HG03175 (cell line): ENCODE results near the gene RAI2.

ENCODE experiments used
- ATAC-seq: cut with Tn5 transposase; IDR thresholded peaks from one replicate; pipeline ENCODE4 v1.9.1; 2021; ENCODE audit warnings: mild to moderate bottlenecking, moderate library complexity; ENCODE audit not compliant: unreplicated experiment

The RAI2 gene

GRCh38 chrX:17860811-17861488, at the start of gene RAI2:
Gene RAI2, minus strand, starts transcription at chrX:17861298. Its CDS starts 59,288 bp downstream, at chrX:17802010.
- ATAC-seq, result no peak

GRCh38 chrX:17888421-17888820, 27.3 kb upstream of the RAI2 start:
- ATAC-seq, result no peak

GRCh38 chrX:17882680-17883079, 21.6 kb upstream of the RAI2 start:
- no peak for ATAC-seq

GRCh38 chrX:17878028-17878670, 17.1 kb upstream of the RAI2 start:
- no peak for ATAC-seq

- no peak for ATAC-seq
These were observed 15.0 kb upstream of the RAI2 start for GRCh38 chrX:17876135-17876534.

- ATAC-seq, result no peak
These were observed 8.5 kb upstream of the RAI2 start for GRCh38 chrX:17869580-17869979.

- ATAC-seq, result no peak
These were observed 452 bp upstream of the RAI2 start for GRCh38 chrX:17861489-17862011.

GRCh38 chrX:17860179-17860780, 818 bp downstream of the RAI2 start:
- no peak for ATAC-seq

- no peak for ATAC-seq
These were observed 1.4 kb downstream of the RAI2 start for GRCh38 chrX:17859609-17860178.

- ATAC-seq, result no peak
These were observed 6.6 kb downstream of the RAI2 start for GRCh38 chrX:17854531-17854930.

- ATAC-seq, result no peak
These were observed 7.0 kb downstream of the RAI2 start for GRCh38 chrX:17854069-17854468.

- no peak for ATAC-seq
These were observed 9.2 kb downstream of the RAI2 start for GRCh38 chrX:17851874-17852273.

GRCh38 chrX:17848545-17849265, 12.4 kb downstream of the RAI2 start:
- no peak for ATAC-seq

GRCh38 chrX:17846045-17846444, 15.1 kb downstream of the RAI2 start:
- ATAC-seq, result no peak

GRCh38 chrX:17844236-17844635, 16.9 kb downstream of the RAI2 start:
- ATAC-seq, result no peak

- ATAC-seq, result no peak
These were observed 18.2 kb downstream of the RAI2 start for GRCh38 chrX:17842769-17843525.

- ATAC-seq, result no peak
These were observed 21.8 kb downstream of the RAI2 start for GRCh38 chrX:17839269-17839668.

GRCh38 chrX:17836830-17837229, 24.3 kb downstream of the RAI2 start:
- ATAC-seq, result no peak

GRCh38 chrX:17833954-17834353, 27.1 kb downstream of the RAI2 start:
- ATAC-seq, result no peak

GRCh38 chrX:17831255-17831654, 29.8 kb downstream of the RAI2 start:
- ATAC-seq, result no peak
